Left ventricle myocardium inferior (tissue), 1 donor: ENCODE results near the gene ANO2. TPM values are rescaled to one million over a fixed set of nuclear protein-coding genes. Genes with fewer than 3 reads are reported as not detected.
A peak's percentile ranks its signal among the peaks of the same experiment; 100 is the strongest.

Experiments
- DNase-seq: peaks from one replicate; pipeline ENCODE4 v3.0.0-alpha.2; 2020
- H3K27ac ChIP-seq: fragments of 200-600 bp; replicated peaks from 2 replicates; pipeline ENCODE4 v1.8.0; 2021
- H3K27me3 ChIP-seq: fragments of 200-600 bp; 2 replicates; pipeline ENCODE4 v1.8.0; 2021; ENCODE audit warnings: low read depth
- H3K36me3 ChIP-seq: fragments of 200-600 bp; 2 replicates; pipeline ENCODE4 v1.8.0; 2021
- H3K4me1 ChIP-seq: fragments of 200-600 bp; 2 replicates; pipeline ENCODE4 v1.8.0; 2021
- H3K4me3 ChIP-seq: fragments of 200-600 bp; 2 replicates; pipeline ENCODE4 v1.8.0; 2021; ENCODE audit warnings: mild to moderate bottlenecking, moderate library complexity
- H3K9me3 ChIP-seq: fragments of 200-600 bp; replicated peaks from 2 replicates; pipeline ENCODE4 v1.8.0; 2021
- intact Hi-C: fragments of 100-400 bp; cut with micrococcal nuclease; formaldehyde crosslinking; loops from one replicate; pipeline ENCODE4 v1.11.0; 2022
- total RNA-seq: library from RNA; stranded (reverse); fragmentation: NEBNext Ultra II Directional; extraction: Animal tissue kit (Norgen Biotek cat#: 25700); gene quantifications from one replicate; pipeline ENCODE4 v1.2.1, GENCODE V29; 2021
- TF ChIP-seq, protein P1 (sequence below): fragments of 200-600 bp; IDR thresholded peaks from 2 replicates; pipeline ENCODE4 v1.8.0; 2021; ENCODE audit warnings: antibody characterized with exemption, mild to moderate bottlenecking, borderline replicate concordance
- donor health status: DM: no; HTN: yes; CAD: no; lungs with severe emphysema.

ANO2 gene
- total RNA-seq, 1 donor from 2014 or later = 13.0 TPM

DNA sequence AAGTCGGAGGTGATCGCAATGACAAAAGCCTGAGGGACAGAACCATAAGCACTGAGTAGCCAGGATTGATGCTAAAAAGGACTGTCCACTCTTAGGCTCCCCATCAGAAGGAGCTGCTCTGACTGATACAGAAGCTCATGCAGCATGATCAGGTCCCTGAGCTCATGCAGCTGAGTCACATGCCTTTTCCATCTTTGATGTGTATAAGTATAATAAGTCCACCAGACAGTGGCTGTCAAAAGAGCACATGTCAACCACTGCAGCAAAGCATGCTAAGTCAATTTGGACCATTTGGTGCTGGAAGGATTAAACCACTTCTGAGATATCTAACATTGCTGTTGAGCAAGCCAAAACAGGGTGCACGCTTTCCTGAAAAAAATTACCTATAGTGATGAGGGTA, 369.1 kb downstream of the ANO2 start:
- Histone ChIP-seq H3K27me3 (peaks cover 9% of the 10 kb centered on the region), H3K4me1 (peaks cover 64% of the 10 kb centered on the region), H3K36me3 (no peaks in the 10 kb centered on the region), H3K9me3 (no peaks in the 10 kb centered on the region), H3K4me3 (no peak overlapping the region), H3K27ac (peak overlapping the region; percentile 60)
- DNase-seq = no peak
- intact Hi-C loops = no loop called here
- TF ChIP-seq, protein P1, sequence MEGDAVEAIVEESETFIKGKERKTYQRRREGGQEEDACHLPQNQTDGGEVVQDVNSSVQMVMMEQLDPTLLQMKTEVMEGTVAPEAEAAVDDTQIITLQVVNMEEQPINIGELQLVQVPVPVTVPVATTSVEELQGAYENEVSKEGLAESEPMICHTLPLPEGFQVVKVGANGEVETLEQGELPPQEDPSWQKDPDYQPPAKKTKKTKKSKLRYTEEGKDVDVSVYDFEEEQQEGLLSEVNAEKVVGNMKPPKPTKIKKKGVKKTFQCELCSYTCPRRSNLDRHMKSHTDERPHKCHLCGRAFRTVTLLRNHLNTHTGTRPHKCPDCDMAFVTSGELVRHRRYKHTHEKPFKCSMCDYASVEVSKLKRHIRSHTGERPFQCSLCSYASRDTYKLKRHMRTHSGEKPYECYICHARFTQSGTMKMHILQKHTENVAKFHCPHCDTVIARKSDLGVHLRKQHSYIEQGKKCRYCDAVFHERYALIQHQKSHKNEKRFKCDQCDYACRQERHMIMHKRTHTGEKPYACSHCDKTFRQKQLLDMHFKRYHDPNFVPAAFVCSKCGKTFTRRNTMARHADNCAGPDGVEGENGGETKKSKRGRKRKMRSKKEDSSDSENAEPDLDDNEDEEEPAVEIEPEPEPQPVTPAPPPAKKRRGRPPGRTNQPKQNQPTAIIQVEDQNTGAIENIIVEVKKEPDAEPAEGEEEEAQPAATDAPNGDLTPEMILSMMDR = no peak

DNA sequence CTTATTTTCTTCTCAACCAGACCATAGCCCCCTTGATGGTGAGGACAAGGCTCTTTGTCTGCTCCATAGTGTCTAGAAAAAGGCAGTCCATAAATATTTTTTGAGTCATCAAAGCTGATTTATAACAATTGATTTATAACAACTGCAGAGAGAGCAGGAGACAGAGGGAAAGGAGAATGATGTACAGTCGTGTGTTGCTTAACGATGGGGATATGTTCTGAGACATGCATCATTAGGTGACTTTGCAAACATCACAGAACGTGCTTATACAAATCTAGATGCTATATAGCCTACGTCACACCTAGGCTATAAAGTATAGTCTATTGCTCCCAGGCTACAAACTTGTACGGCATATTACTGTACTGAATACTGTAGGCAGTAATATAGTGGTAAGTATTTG, 369.8 kb downstream of the ANO2 start:
- TF ChIP-seq, protein P1 = no peak
- Histone ChIP-seq H3K27ac (no peak overlapping the region), H3K4me1 (peaks cover 59% of the 10 kb centered on the region), H3K4me3 (no peak overlapping the region), H3K27me3 (peaks cover 9% of the 10 kb centered on the region), H3K9me3 (no peaks in the 10 kb centered on the region), H3K36me3 (no peaks in the 10 kb centered on the region)
- DNase-seq = no peak
- intact Hi-C loops = no loop called here

DNA sequence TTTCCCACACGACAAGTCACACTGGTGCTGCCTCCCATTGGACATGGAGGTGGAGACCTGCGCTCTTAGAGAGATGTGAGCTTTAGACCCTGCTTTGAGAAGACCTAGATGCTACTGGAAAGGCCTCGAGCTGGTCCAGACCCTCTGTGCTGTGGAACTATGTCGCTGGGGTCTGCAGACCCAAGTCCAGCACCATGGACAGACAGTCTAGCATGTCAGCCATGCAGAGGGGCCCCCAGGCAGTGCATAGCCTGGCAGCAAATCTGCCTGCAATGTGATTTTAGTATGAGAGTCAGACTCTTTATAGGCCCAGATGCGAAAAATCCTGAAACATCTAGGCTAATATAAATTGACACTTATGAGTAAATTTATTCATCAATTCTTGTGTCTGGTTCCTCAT, 371.7 kb downstream of the ANO2 start:
- Histone ChIP-seq H3K36me3 (no peaks in the 10 kb centered on the region), H3K4me3 (no peak overlapping the region), H3K27me3 (peaks cover 20% of the 10 kb centered on the region), H3K9me3 (no peaks in the 10 kb centered on the region), H3K4me1 (peaks cover 42% of the 10 kb centered on the region), H3K27ac (no peak overlapping the region)
- intact Hi-C loops = no loop called here
- no peak for DNase-seq
- TF ChIP-seq, protein P1 = no peak

DNA sequence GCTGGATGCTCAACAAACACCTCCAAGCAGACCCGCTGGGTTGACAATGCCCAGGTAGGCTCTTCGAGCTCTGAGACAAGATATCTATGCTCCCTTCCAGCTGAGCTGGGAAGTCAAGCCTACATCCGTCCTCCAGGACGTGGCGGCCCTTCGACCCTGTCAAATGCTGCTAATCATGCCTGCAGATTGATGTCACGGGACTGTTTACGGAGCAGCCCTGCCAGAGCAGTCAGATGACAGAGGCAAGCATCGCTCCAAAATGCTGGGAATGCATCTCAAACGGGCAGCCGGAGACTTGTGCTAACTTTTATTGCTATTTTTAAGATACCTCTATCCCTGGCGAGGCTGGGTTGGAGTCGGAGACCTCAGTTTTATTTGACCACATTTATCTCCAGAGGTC, 373.9 kb downstream of the ANO2 start:
- no peak overlapping the region for H3K4me3 ChIP-seq
- peaks cover under 1% of the 10 kb centered on the region for H3K36me3 ChIP-seq
- TF ChIP-seq, protein P1 = no peak
- intact Hi-C loops = no loop called here
- no peak for DNase-seq
- H3K27ac ChIP-seq = no peak overlapping the region
- H3K4me1 ChIP-seq = peaks cover 32% of the 10 kb centered on the region
- H3K27me3 ChIP-seq = peaks cover 32% of the 10 kb centered on the region
- H3K9me3 ChIP-seq = no peaks in the 10 kb centered on the region

DNA sequence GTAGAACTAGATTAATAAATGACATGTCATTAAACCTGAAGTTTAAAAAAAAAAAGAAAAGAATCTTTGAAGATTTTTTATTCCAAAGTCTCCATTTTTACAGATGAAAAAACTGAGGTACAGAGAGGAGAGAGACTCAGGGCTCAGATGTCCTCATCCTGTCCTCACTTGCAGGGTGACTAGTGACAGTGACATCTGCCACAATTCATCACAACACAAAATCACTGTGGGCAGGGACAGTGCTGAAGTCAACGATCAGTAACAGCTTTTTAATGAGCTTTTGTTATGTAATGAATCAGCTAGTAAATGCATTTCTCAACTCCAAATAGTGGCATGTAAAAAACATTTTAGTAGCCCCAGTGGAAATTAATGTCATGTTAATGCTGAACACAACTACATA, 374.6 kb downstream of the ANO2 start:
- TF ChIP-seq, protein P1 = no peak
- Histone ChIP-seq H3K27ac (no peak overlapping the region), H3K36me3 (peaks cover 5% of the 10 kb centered on the region), H3K9me3 (no peaks in the 10 kb centered on the region), H3K4me3 (no peak overlapping the region), H3K27me3 (peaks cover 39% of the 10 kb centered on the region), H3K4me1 (peaks cover 26% of the 10 kb centered on the region)
- no peak for DNase-seq
- intact Hi-C loops = no loop called here
